T-cell (primary cell): ENCODE results near the gene GBP1. TPM values are rescaled to one million over a fixed set of nuclear protein-coding genes. Genes with fewer than 3 reads are reported as not detected.

Source experiments
- ATAC-seq, 4 experiments: fragments of 200-7000 bp in 3 of 4; fragments of 150-1000 bp in 1 of 4; cut with Tn5 transposase; replicated peaks in 1 of 4; 1 replicate in 3 of 4; 2 replicates in 1 of 4; pipeline ENCODE4 v1.10.0; 2021; ENCODE audit warnings: moderate library complexity in 3 of 4, mild to moderate bottlenecking in 2 of 4, moderate number of reproducible peaks in 1 of 4
- CTCF ChIA-PET, 2 donors: fragments of 300-600 bp; sonication (Branson Sonifier 250); formaldehyde crosslinking; loops; one replicate each; lab custom pipeline; 2022; ENCODE audit warnings: antibody characterized with exemption in 2 of 2; lab: Charles Lee
- POLR2A ChIA-PET, 2 donors: fragments of 300-600 bp; sonication (Branson Sonifier 250); formaldehyde crosslinking; loops; one replicate each; lab custom pipeline; 2022; ENCODE audit warnings: antibody characterized with exemption in 2 of 2; lab: Charles Lee
- DNase-seq, 35 experiments: peaks; one replicate each; pipeline versions ENCODE4 v3.0.0 to v3.0.0-alpha.2; 2013 to 2023
- H3K27ac ChIP-seq: one replicate; pipeline ENCODE4 v1.5.1; 2013; ENCODE audit warnings: low read length
- H3K27me3 ChIP-seq, 2 experiments: replicated peaks in 1 of 2; 1 replicate in 1 of 2; 2 replicates in 1 of 2; pipeline versions ENCODE4 v1.6.1 to v1.7.0; 2013; ENCODE audit warnings: low read length in 1 of 2, mixed read lengths in 1 of 2; ENCODE audit not compliant: control insufficient read depth in 2 of 2, insufficient read depth in 2 of 2; ENCODE audit errors: extremely low read depth in 1 of 2
- H3K36me3 ChIP-seq, 2 donors: 1 replicate in 1 of 2; 2 replicates in 1 of 2; pipeline versions ENCODE4 v1.6.1 to v1.7.0; 2013; ENCODE audit warnings: low read length in 1 of 2; ENCODE audit not compliant: control insufficient read depth in 2 of 2, insufficient read depth in 1 of 2; ENCODE audit errors: extremely low read depth in 1 of 2
- H3K4me1 ChIP-seq, 2 experiments: 1 replicate in 1 of 2; 2 replicates in 1 of 2; pipeline versions ENCODE4 v1.6.1 to v1.7.0; 2013; ENCODE audit warnings: low read length in 2 of 2, mixed read lengths in 1 of 2; ENCODE audit not compliant: insufficient read depth in 2 of 2, control insufficient read depth in 1 of 2; ENCODE audit errors: extremely low read depth in 1 of 2
- H3K4me3 ChIP-seq, 2 donors: 1 replicate in 1 of 2; 2 replicates in 1 of 2; pipeline versions ENCODE4 v1.5.1 to v1.7.0; 2013; ENCODE audit warnings: mild to moderate bottlenecking in 2 of 2, low read length in 1 of 2, moderate library complexity in 1 of 2; ENCODE audit not compliant: control insufficient read depth in 1 of 2; ENCODE audit errors: extremely low read depth in 1 of 2
- H3K9me3 ChIP-seq: 2 replicates; pipeline ENCODE4 v1.7.0; 2013
- H3K27ac Mint-ChIP-seq, 2 donors: one replicate each; pipeline ENCODE4 v1.8.0; 2020 to 2021; ENCODE audit warnings: mild to moderate bottlenecking in 2 of 2, mixed read lengths in 2 of 2
- H3K27me3 Mint-ChIP-seq, 2 donors: one replicate each; pipeline ENCODE4 v1.8.0; 2021 to 2022; ENCODE audit warnings: mixed read lengths in 2 of 2
- H3K36me3 Mint-ChIP-seq: one replicate; pipeline ENCODE4 v1.8.0; 2021; ENCODE audit warnings: mixed read lengths
- H3K4me1 Mint-ChIP-seq, 3 donors: one replicate each; pipeline ENCODE4 v1.8.0; 2020 to 2022; ENCODE audit warnings: mixed read lengths in 3 of 3, mild to moderate bottlenecking in 1 of 3
- H3K4me3 Mint-ChIP-seq, 3 donors: one replicate each; pipeline ENCODE4 v1.8.0; 2020 to 2022; ENCODE audit warnings: mild to moderate bottlenecking in 3 of 3, mixed read lengths in 3 of 3, moderate library complexity in 3 of 3
- H3K9me3 Mint-ChIP-seq, 3 donors: one replicate each; pipeline ENCODE4 v1.8.0; 2020 to 2022; ENCODE audit warnings: mixed read lengths in 3 of 3
- WGBS: methylation state at CpG from one replicate; pipeline ENCODE4 v1.1.5; 2013; ENCODE audit warnings: missing lambda C conversion rate; ENCODE audit not compliant: insufficient coverage; 5-methylcytosine and 5-hydroxymethylcytosine counted together
- total RNA-seq, 35 experiments: library from RNA in 6 of 35; stranded (reverse) in 6 of 35; fragments of 120-200 nt in 1 of 35; gene quantifications; one replicate each; pipeline versions ENCODE4 v1.2.1 to v1.2.4 and lab custom pipeline; 2013 to 2026

GBP1 gene, protein sequence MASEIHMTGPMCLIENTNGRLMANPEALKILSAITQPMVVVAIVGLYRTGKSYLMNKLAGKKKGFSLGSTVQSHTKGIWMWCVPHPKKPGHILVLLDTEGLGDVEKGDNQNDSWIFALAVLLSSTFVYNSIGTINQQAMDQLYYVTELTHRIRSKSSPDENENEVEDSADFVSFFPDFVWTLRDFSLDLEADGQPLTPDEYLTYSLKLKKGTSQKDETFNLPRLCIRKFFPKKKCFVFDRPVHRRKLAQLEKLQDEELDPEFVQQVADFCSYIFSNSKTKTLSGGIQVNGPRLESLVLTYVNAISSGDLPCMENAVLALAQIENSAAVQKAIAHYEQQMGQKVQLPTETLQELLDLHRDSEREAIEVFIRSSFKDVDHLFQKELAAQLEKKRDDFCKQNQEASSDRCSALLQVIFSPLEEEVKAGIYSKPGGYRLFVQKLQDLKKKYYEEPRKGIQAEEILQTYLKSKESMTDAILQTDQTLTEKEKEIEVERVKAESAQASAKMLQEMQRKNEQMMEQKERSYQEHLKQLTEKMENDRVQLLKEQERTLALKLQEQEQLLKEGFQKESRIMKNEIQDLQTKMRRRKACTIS
- 10 to 100 TPM; 29.5 to 57.8 (median 53.5) TPM for total RNA-seq
- 105 TPM for total RNA-seq (2013)
- total RNA-seq (lab: John Stamatoyannopoulos, UW): 39.8 to 1,672 (median 91.7) reads per million in 29 experiments

DNA sequence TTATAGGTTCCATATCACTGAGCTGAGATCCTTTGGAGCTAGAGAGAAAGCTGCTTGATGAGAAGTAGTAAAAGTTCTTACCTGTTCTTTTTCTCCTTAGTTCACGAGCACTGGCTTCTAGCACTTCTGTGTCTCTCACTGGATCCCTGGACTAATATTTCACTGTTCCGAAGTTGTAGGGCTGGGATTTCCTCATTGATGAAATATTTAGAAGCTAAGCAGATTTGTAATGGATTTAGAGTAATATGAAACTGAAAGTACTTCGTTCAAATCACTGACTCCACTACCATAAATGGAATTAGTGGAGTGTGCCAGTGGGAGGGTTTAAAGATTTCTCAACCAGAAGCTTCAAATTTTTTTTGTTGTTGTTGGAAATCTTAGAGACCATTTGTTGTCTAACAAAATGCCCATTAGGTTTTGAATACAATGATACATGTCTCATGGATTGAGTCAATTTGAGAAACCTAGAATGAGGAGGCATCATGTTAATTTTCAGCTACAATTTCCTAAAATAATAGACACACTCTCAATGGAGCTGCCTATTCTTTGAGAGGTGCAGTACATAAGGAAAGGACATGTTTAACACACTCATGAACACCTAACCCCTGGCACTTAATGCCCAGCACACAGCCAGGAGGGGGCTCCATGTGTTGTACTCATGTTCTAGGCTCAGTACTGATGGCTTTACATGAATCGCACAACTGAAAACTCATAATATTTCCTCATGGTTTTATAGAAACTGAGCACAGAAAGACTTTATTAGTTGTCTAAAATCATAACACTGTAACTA is at the start of gene GBP1:
Gene GBP1 (minus strand): TSS at position 130 of the 790 bp plus-strand sequence. CDS start 1,974 bp downstream, outside the sequence.
- DNase-seq (peak in 7 of 35 experiments; percentile 5 to 69 (median 15)), ATAC-seq (peak; percentile 78 to 87 (median 82))
- H3K4me3 Mint-ChIP-seq: peak within 1 kb of the TSS; percentile 94 to 98 (median 96)
- no peaks in the 10 kb centered on the region for H3K9me3 Mint-ChIP-seq
- Histone ChIP-seq H3K27me3 (no peaks in the 10 kb centered on the region), H3K4me3 (peak within 1 kb of the TSS; percentile 70 to 77), H3K36me3 (peaks cover 0 to 10% of the 10 kb centered on the region in 2 donors), H3K4me1 (peaks cover 10 to 27% of the 10 kb centered on the region in 2 experiments), H3K9me3 (no peaks in the 10 kb centered on the region), H3K27ac (peak within 1 kb of the TSS; percentile 93)
- peaks cover 25% of the 10 kb centered on the region for H3K36me3 Mint-ChIP-seq
- ChIA-PET CTCF (interaction anchor here (0.5 to 1.7 kb wide), 15 partner anchors 18 to 389 kb away, joined by 3 to 13 read pairs (median 3); partner anchors contain the start of genes GBP4 (in 1 of the 2) and GBP5 (in 1 of the 2)), POLR2A (interaction anchor here (0.6 to 1.6 kb wide), 9 partner anchors 43 to 542 kb away, joined by 3 to 11 read pairs (median 3); partner anchors contain the start of gene GBP5 (in 1 of the 2))
- H3K27ac Mint-ChIP-seq: peak within 1 kb of the TSS; percentile 97 to 99
- H3K4me1 Mint-ChIP-seq: peaks cover 61 to 70% (median 64%) of the 10 kb centered on the region in 3 donors
- no CpG with 5 or more reads among the region's 4 CpGs for WGBS
- H3K27me3 Mint-ChIP-seq: no peaks in the 10 kb centered on the region

DNA sequence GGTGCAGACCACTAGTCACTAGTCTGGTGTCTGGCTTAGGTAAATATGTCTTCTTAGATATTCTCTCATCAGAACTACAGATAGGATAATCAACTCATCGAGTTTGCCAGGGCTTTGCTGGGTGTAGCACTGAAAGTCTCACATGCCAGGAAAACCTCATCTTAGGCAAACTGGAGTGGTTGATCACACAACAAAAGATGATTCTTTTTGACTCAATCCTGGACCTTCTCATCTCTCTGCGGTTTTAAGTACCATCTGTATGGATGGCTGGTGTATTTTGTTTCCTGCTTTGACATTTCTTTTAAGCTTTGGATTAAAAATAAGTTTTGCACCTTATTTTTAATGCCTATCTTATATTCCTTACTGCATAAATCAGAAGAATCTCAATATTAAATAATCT is 49.7 kb upstream of the GBP1 start:
- ATAC-seq: no peak

DNA sequence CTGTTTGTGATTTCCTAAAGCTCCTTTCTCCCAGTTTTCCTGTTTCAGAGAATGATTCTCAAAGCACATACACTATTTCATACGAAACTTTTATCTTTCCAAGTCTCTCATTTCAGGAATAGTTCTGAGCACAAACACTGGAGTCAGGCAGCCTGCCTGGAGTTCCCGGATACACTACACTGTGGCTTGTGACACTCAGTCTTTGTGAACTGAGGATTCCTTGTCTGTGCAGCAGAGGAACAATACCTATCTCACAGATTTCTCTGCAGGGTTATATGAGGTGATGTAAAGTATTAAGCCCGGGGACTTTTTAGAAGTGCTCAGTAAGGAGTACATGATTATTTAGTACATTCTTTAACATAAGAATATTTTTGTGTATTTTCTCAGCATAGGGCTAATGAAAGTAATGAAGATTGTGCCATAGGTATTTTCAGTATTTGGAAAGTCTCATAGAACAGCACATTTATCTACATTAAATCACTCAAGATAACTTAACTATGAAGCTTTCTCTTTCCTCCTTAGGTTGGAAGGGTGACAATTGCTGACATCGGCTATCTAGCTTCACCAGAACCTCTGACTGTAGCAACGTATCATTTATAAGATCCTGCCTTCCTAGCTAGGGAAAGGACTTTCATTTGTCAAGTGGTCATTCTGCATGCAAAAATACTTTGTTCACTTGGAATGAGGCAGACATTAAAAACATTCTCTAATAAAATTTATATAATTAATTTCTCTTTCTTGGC is 48.0 kb upstream of the GBP1 start:
- CTCF ChIA-PET: no interaction called here
- H3K27me3 ChIP-seq: no peaks in the 10 kb centered on the region
- WGBS: 100% methylated on average over 3 of the region's 5 CpGs

More for the DNA sequence above, 49.7 kb upstream of the GBP1 start:
- Mint-ChIP-seq H3K36me3 (peaks cover 63% of the 10 kb centered on the region), H3K9me3 (no peaks in the 10 kb centered on the region), H3K27me3 (no peaks in the 10 kb centered on the region), H3K4me1 (peaks cover 38 to 58% (median 44%) of the 10 kb centered on the region in 3 donors), H3K27ac (peak overlapping the region; percentile 59 to 84), H3K4me3 (no peak overlapping the region)
- ChIA-PET POLR2A (no interaction called here), CTCF (no interaction called here)
- no peaks in the 10 kb centered on the region for H3K27me3 ChIP-seq
- no peak for DNase-seq
- peak overlapping the region; percentile 19 for H3K27ac ChIP-seq
- WGBS: no CpG with 5 or more reads among the region's 2 CpGs
- no peaks in the 10 kb centered on the region for H3K9me3 ChIP-seq
- no peak overlapping the region for H3K4me3 ChIP-seq
- H3K36me3 ChIP-seq: peaks cover 6 to 98% of the 10 kb centered on the region in 2 donors
- peaks cover 0 to 4% of the 10 kb centered on the region in 2 experiments for H3K4me1 ChIP-seq

DNA sequence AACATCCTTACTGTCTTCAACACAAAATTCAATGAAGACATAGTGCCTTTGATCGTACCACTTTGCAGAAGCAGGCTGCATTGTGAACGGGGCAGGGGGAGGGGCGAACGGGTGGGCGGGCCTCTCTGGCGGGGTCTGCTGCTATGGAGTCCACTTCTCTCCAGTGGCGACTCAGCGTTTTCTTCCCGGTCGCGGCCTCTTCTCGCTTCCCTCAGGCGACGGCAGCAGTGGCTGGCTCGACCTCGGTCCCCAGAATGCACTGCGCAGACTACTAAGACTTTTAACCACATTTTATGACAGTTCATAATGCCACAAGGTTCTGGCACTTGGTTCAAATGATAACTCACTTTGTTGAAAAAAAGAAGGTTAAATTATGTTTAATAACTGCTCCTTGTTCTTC is 39.7 kb upstream of the GBP1 start:
- no peaks in the 10 kb centered on the region for H3K4me1 ChIP-seq
- peaks cover 0 to 10% (median 0%) of the 10 kb centered on the region in 3 donors for H3K9me3 Mint-ChIP-seq
- peaks cover 0 to 14% (median 3%) of the 10 kb centered on the region in 3 donors for H3K4me1 Mint-ChIP-seq
- DNase-seq (no peak), ATAC-seq (no peak)
- H3K4me3 ChIP-seq: no peak overlapping the region
- peaks cover 2 to 55% of the 10 kb centered on the region in 2 donors for H3K36me3 ChIP-seq
- WGBS: 96% methylated on average over 11 of the region's 17 CpGs
- ChIA-PET CTCF (no interaction called here), POLR2A (no interaction called here)
- H3K4me3 Mint-ChIP-seq: no peak overlapping the region
- H3K27me3 Mint-ChIP-seq: no peaks in the 10 kb centered on the region
- H3K36me3 Mint-ChIP-seq: peaks cover 59% of the 10 kb centered on the region
- H3K27ac ChIP-seq: no peak overlapping the region
- H3K27ac Mint-ChIP-seq: no peak overlapping the region
- H3K27me3 ChIP-seq: no peaks in the 10 kb centered on the region
- H3K9me3 ChIP-seq: no peaks in the 10 kb centered on the region

More for the DNA sequence above, 48.0 kb upstream of the GBP1 start:
- Mint-ChIP-seq H3K4me1 (peaks cover 41 to 67% (median 44%) of the 10 kb centered on the region in 3 donors), H3K36me3 (peaks cover 77% of the 10 kb centered on the region), H3K27ac (peak overlapping the region; percentile 42 to 62), H3K4me3 (no peak overlapping the region), H3K9me3 (no peaks in the 10 kb centered on the region), H3K27me3 (no peaks in the 10 kb centered on the region)
- DNase-seq (no peak), ATAC-seq (no peak)
- H3K4me3 ChIP-seq: no peak overlapping the region
- peaks cover 0 to 4% of the 10 kb centered on the region in 2 experiments for H3K4me1 ChIP-seq
- no peak overlapping the region for H3K27ac ChIP-seq
- H3K36me3 ChIP-seq: peaks cover 7 to 97% of the 10 kb centered on the region in 2 donors
- H3K9me3 ChIP-seq: no peaks in the 10 kb centered on the region
- POLR2A ChIA-PET: interaction anchor here in 1 of 2 donors (0.6 kb wide), 1 partner anchor 340 kb away, joined by 6 read pairs; no protein-coding TSS in a partner anchor

DNA sequence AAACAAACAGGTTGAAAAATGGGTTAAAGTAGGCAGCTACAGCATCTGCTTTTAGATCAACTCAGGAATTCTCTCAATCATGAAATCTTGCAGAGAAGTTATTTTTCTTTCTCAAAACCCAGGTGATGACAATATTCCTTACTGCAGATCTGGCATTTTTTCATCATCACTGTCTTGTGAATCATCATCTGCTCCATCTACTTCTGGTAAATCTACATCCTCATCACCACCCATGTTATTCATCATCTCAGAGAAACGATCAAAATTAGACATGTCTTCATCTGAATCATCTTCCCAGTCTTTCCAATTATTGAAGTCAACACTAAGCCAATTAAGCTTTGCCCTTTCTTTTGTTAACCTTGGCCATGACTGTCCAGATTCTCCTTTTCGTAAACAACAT is 39.1 kb upstream of the GBP1 start:
- Mint-ChIP-seq H3K27me3 (no peaks in the 10 kb centered on the region), H3K36me3 (peaks cover 53% of the 10 kb centered on the region), H3K27ac (peak overlapping the region in 1 of 2 donors; percentile 17), H3K9me3 (peaks cover 0 to 10% (median 0%) of the 10 kb centered on the region in 3 donors), H3K4me3 (no peak overlapping the region), H3K4me1 (peaks cover 0 to 9% (median under 1%) of the 10 kb centered on the region in 3 donors)
- WGBS: 17% methylated on average over 1 of the region's 2 CpGs
- no peak for ATAC-seq
- H3K4me1 ChIP-seq: no peaks in the 10 kb centered on the region
- peaks cover 2 to 49% of the 10 kb centered on the region in 2 donors for H3K36me3 ChIP-seq
- no peak overlapping the region for H3K27ac ChIP-seq
- no peak for DNase-seq
- ChIA-PET CTCF (no interaction called here), POLR2A (no interaction called here)
- no peaks in the 10 kb centered on the region for H3K9me3 ChIP-seq
- no peak overlapping the region for H3K4me3 ChIP-seq
- H3K27me3 ChIP-seq: no peaks in the 10 kb centered on the region
